K562 (cell line): Measurements from ENCODE around the gene TMEM222. TPM values are rescaled to one million over a fixed set of nuclear protein-coding genes. Genes with fewer than 3 reads are reported as not detected.

Experiments
- DPF2 ChIP-seq: fragments of 450-650 bp; IDR thresholded peaks from 2 replicates; pipeline ENCODE4 v1.6.1; 2016
- E2F1 ChIP-seq: sonication (generic); formaldehyde crosslinking; IDR thresholded peaks from 2 replicates; pipeline ENCODE4 v1.8.1; 2023; ENCODE audit warnings: mild to moderate bottlenecking, missing genetic modification reagents, moderate library complexity
- EZH2 ChIP-seq: IDR thresholded peaks from 2 replicates; pipeline ENCODE4 v1.6.1; 2012; ENCODE audit warnings: low read depth, mild to moderate bottlenecking, inconsistent platforms, low read length, borderline replicate concordance
- FOXM1 ChIP-seq, 2 experiments: fragments of 450-650 bp in 1 of 2; sonication (generic) in 1 of 2; formaldehyde crosslinking in 1 of 2; IDR thresholded peaks; 2 replicates each; pipeline versions ENCODE4 v1.6.1 to v1.9.0; 2017 to 2022; ENCODE audit warnings: low read depth in 2 of 2, mild to moderate bottlenecking in 2 of 2, missing genetic modification reagents in 1 of 2, moderate library complexity in 1 of 2
- FOXP1 ChIP-seq: sonication (generic); formaldehyde crosslinking; IDR thresholded peaks from 2 replicates; pipeline ENCODE4 v1.8.0; 2022; ENCODE audit warnings: mild to moderate bottlenecking, missing genetic modification reagents
- HBP1 ChIP-seq: fragments of 450-650 bp; formaldehyde crosslinking; IDR thresholded peaks from 2 replicates; pipeline ENCODE4 v1.4.0; 2022; ENCODE audit warnings: missing genetic modification characterization
- HDAC8 ChIP-seq: fragments of 450-650 bp; IDR thresholded peaks from 2 replicates; pipeline ENCODE4 v1.6.1; 2016; ENCODE audit warnings: mild to moderate bottlenecking, missing genetic modification characterization, moderate library complexity, missing compliant biosample characterization
- HINFP ChIP-seq: fragments of 450-650 bp; conservative IDR thresholded peaks from 2 replicates; pipeline ENCODE4 v1.6.1; 2016; ENCODE audit warnings: missing genetic modification characterization, low read depth, mild to moderate bottlenecking, control low read depth, missing compliant biosample characterization
- L3MBTL2 ChIP-seq: fragments of 450-650 bp; IDR thresholded peaks from 2 replicates; pipeline ENCODE4 v1.6.1; 2016; ENCODE audit warnings: mild to moderate bottlenecking, moderate library complexity
- NFRKB ChIP-seq: fragments of 450-650 bp; IDR thresholded peaks from 2 replicates; pipeline ENCODE4 v1.6.1; 2016; ENCODE audit warnings: low read depth
- NR2F6 ChIP-seq: fragments of 450-650 bp; formaldehyde crosslinking; IDR thresholded peaks from 2 replicates; pipeline ENCODE4 v1.4.0; 2020; ENCODE audit warnings: mild to moderate bottlenecking
- RAD21 ChIP-seq, 2 experiments: fragments of 250-450 bp in 1 of 2; fragments of 450-650 bp in 1 of 2; sonication (Bioruptor Pico) in 1 of 2; formaldehyde crosslinking in 1 of 2; IDR thresholded peaks in 1 of 2; conservative IDR thresholded peaks in 1 of 2; 2 replicates each; pipeline versions ENCODE4 v1.4.0 to v1.8.0; 2020 to 2022; ENCODE audit warnings: mild to moderate bottlenecking in 2 of 2, moderate library complexity in 1 of 2
- RHOXF2B ChIP-seq: fragments of 250-450 bp; sonication (Bioruptor Pico); conservative IDR thresholded peaks from 2 replicates; pipeline ENCODE4 v1.5.1; 2021
- SIN3B ChIP-seq: fragments of 450-650 bp; IDR thresholded peaks from 2 replicates; pipeline ENCODE4 v1.6.1; 2017; ENCODE audit warnings: low read depth, mild to moderate bottlenecking, moderate library complexity
- SMARCA4 ChIP-seq: fragments of 450-650 bp; IDR thresholded peaks from 2 replicates; pipeline ENCODE4 v1.6.1; 2016
- TAF7 ChIP-seq: fragments of 450-650 bp; IDR thresholded peaks from 2 replicates; pipeline ENCODE4 v1.6.1; 2016; ENCODE audit warnings: missing genetic modification characterization, missing compliant biosample characterization
- ZBED1 ChIP-seq: IDR thresholded peaks from 2 replicates; pipeline ENCODE4 v1.6.1; 2014
- ZNF280B ChIP-seq: fragments of 250-450 bp; sonication (Bioruptor Pico); IDR thresholded peaks from 2 replicates; pipeline ENCODE4 v1.5.1; 2021; ENCODE audit warnings: mild to moderate bottlenecking
- ZNF655 ChIP-seq: fragments of 250-450 bp; sonication (Bioruptor Pico); IDR thresholded peaks from 2 replicates; pipeline ENCODE4 v1.5.0; 2021
- ZNF785 ChIP-seq: fragments of 250-450 bp; sonication (Bioruptor Pico); IDR thresholded peaks from 2 replicates; pipeline ENCODE4 v1.4.0; 2020; ENCODE audit warnings: mild to moderate bottlenecking
- polyA plus RNA-seq, 8 experiments: library from polyadenylated mRNA; depleted of rRNA in 4 of 8; stranded (reverse) in 5 of 8; unstranded in 3 of 8; fragments of >200 nt; fragmentation: Nextera tagmentation in 2 of 8; fragmentation: Illumina TruSeq in 1 of 8; extraction: Ambion mirVana in 2 of 8; extraction: Trizol in 1 of 8; gene quantifications; 2 replicates each; pipeline versions ENCODE4 v1.2.1 to v1.2.3, GENCODE V29; 2011 to 2014; ENCODE audit warnings: inconsistent platforms in 1 of 8, missing spikeins in 1 of 8
- total RNA-seq, 7 experiments: library from RNA; depleted of rRNA in 6 of 7; stranded (reverse); fragments of >200 nt in 6 of 7; fragmentation: Illumina TruSeq in 2 of 7; extraction: Trizol in 2 of 7; gene quantifications; 2 replicates each; pipeline versions ENCODE4 v1.2.1 to v1.2.3, GENCODE V29; 2011 to 2021; ENCODE audit warnings: low replicate concordance in 1 of 7

The TMEM222 gene
- total and polyA plus RNA-seq, 9 of the 15 experiments (the other 6 are each of a cell fraction or from before 2014, with no cell fraction given), result 6.9 to 48.0 (median 32.8) TPM

- TF ChIP-seq HINFP (tag) (no peak), RAD21 (CRISPR knock-in tag; conservative IDR thresholded peaks at IDR 0.05 in 1 of 2, IDR thresholded peaks at IDR 0.05 in 1 of 2) (no peak), ZNF785 (CRISPR knock-in tag) (no peak), NR2F6 (CRISPR knock-in tag) (no peak), ZNF280B (CRISPR knock-in tag) (no peak), HBP1 (CRISPR knock-in tag) (peak; percentile 64; the same call in 1 of the 2 replicates), E2F1 (CRISPR knock-in tag) (no peak), ZNF655 (CRISPR knock-in tag) (no peak), FOXM1 (IDR thresholded peaks at IDR 0.05; ENCODE audit: low read depth) (no peak), FOXM1 (CRISPR knock-in tag; IDR thresholded peaks at IDR 0.05; ENCODE audit: low read depth) (peak; percentile 71; the same call in 1 of the 2 replicates), SIN3B (no peak), SMARCA4 (peak; percentile 43; the same call in 1 of the 2 replicates), FOXP1 (CRISPR knock-in tag) (peak; percentile 70; the same call in 1 of the 2 replicates), RHOXF2B (CRISPR knock-in tag) (no peak), NFRKB (no peak), HDAC8 (tag) (no peak), DPF2 (peak; percentile 49; the same call in 1 of the 2 replicates), EZH2 (no peak), TAF7 (tag) (no peak), ZBED1 (no peak), L3MBTL2 (peak; percentile 89)
Measured at GRCh38 chr1:27342778-27343638, 21.0 kb downstream of the TMEM222 start (continued).
